ENCODE results near the gene PKP1.

The PKP1 gene

GRCh38 chr1:201354151-201354900 is 71.0 kb downstream of the PKP1 start:
- no peak for DNase-seq

GRCh38 chr1:201354901-201355295 is 71.6 kb downstream of the PKP1 start:
- DNase-seq: no peak

DNA sequence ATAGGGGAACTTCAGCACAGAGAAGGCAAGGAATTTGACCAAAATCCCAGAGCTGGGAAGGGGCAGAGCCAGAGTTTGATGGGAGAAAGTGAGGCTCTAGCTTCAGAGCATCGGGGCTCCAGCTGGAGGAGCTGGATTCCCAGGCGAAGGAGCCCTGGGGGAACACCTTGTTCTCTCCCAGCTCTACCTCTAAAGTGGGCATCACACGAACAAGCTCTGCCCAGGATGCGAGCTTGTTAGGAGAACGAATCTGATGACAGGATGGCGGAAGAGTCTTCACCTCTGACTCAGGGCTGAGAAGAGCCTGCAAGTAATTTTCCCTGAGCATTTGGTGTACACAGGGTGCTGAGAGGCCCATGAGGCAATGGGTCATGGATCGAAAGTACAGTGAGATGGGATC is 72.2 kb downstream of the PKP1 start:
- DNase-seq: no peak

DNA sequence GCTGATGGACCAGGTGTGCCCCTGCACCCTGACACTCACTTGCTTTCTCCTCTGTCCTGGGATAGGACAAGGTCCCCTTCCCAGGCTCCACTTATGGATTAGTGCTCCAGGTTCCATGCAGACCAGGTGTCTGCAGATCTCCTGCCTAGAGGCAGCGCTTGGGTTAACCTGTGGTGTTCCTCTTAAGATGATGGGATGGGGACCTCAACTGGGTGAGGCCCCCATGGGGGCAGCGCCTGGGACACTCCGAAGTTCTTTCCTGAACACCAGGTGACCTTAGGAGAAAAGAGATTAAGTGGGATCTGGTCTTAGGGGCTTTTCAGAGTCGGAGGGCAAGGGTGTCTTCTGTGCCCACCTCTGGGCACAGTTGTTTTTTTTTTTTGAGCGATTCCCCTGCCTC is 72.9 kb downstream of the PKP1 start:
- DNase-seq: no peak

- DNase-seq: no peak
Observed at GRCh38 chr1:201356701-201357100, 73.4 kb downstream of the PKP1 start.

- DNase-seq: no peak
Observed at GRCh38 chr1:201357211-201357610, 73.9 kb downstream of the PKP1 start.

GRCh38 chr1:201357636-201358348 is 74.5 kb downstream of the PKP1 start:
- DNase-seq: no peak

GRCh38 chr1:201358596-201358995 is 75.3 kb downstream of the PKP1 start:
- peak; percentile 45 for DNase-seq

DNA sequence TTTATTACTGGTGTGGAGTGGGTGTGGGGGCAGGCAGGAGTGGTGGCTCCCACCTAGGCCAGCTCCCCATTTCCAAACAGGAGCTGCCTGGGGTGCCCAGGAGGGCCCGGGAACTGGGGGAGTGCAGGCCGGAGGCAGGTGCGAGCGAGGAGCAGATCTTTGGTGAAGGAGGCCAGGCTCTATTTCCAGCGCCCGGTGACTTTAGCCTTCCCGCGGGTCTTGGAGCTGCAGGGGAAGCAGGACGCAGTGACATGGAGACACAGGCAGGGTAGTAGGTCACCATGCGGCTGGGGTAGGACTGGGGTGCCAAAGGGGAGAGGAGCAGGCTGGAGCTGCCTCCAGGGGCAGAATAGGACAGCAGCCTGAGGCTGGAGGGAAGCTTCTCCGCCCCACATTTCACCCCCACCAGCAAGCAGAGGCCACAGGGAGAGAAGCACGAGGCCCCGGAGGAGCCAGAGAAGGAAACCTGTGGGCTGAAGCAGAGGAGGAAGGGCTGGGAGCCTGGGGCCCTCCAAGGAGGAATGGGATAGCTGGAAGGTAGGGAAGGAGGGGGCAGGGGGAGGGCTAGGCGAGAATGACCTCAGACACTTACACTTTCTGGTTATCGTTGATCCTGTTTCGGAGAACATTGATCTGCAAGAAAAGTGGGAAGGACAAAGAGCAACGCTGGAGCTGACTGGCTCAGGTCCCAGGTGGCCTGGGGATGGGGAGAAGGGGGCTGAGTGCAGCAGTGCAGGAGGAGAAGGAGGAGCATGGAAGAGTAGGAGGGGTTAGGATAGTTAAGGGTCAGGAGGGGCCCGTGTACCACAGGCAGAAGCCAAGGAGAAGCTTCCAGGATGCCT is 75.9 kb downstream of the PKP1 start:
- DNase-seq: no peak

DNA sequence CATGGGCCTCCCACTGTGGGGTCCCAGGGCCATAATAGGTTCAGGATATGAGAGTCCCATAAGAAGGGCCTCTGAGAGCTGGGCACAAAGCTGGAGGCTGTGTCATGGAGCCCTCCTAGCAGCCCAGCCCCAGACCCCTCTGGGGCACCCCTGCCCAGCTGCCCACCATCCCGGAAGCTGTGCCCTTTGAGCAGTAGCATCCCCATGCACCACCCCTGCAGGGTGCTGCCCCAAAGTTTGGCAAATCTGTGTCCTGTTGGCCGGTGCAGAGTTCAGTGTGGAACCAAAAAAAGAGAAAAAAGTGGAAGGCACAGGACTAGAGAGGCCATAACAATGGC is 76.5 kb downstream of the PKP1 start:
- no peak for DNase-seq

DNA sequence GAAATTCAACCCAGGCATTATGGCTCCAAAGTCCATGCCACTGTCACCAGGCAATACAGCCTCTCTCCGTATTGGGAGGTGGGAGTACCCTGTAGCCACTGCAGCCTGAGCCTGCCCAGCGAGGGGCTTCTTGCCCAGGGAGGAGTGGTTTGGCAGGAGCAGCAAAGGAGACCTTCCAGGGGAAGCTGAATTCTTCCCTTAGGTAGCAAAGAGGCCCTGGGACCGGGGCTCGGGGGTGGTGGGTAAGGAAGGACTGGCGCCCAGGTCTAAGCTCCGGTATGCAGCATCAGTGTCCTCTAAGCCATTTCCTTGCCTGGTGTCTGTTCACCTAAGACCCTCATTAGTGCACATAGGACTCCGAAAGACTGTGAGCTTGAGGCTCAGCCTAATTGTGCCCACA is 77.2 kb downstream of the PKP1 start:
- no peak for DNase-seq

GRCh38 chr1:201360901-201361651 is 77.8 kb downstream of the PKP1 start:
- DNase-seq: no peak

DNA sequence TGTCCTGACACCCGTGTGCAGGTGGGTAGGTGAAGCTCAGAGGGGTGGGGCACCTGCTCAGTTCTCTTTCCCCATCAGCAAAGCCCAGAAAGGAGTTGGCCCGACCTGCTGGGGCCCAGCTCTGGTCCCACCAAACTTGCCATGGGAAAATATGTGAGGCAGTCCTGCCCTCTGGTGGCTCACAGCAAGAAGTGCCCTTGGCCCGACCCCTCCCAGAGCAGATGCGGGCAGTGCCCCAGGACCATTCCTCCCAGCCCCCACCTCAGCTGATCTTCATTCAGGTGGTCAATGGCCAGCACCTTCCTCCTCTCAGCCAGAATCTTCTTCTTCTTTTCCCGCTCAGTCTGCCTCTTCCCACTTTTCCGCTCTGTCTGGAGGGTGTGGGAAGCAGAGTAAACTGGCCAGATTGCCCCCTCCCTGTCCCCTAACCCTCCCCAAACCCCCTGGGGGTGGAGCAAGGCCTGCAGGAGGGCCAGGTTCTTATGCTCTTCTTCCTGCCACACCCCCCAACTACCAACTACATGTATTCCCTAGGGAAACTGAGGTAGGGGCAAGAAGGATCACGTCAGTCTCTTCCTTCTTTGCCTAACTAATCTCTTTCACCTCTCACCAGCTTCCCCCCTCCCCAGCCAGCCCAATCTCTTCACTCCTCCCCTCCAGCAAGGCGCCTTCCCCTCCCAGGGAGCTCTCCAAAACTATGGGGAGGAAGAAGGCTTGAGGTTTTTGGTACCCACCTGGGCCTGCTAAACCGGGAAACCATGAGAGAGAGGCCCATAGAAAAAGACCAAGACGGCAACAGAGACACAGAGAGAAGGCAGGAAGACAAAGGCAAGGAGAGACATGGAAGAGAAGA is 78.6 kb downstream of the PKP1 start:
- DNase-seq: peak; percentile 44

DNA sequence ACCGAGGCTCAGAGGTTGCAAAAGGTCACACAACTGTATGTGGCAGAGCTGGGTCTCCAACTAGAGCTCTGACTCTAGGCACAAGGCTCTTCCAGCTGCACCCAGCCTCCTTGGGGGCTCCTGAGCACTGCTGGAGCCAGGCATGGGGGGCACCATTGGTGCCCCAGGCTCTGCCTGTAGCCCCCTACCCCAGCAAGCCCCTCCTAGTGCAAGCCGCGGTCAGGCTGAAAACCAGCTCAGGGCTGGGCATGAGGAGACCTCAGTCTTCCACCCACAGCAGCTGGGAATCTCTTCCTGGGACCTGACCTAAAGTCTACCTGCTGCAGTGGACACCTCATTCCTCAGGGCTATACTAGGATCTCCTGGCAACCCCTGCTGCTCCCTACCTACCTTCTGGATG is 79.6 kb downstream of the PKP1 start:
- DNase-seq: no peak

- DNase-seq: no peak
Observed at GRCh38 chr1:201363467-201363866, 80.2 kb downstream of the PKP1 start.

- no peak for DNase-seq
Observed at GRCh38 chr1:201364808-201365105, 81.5 kb downstream of the PKP1 start.

DNA sequence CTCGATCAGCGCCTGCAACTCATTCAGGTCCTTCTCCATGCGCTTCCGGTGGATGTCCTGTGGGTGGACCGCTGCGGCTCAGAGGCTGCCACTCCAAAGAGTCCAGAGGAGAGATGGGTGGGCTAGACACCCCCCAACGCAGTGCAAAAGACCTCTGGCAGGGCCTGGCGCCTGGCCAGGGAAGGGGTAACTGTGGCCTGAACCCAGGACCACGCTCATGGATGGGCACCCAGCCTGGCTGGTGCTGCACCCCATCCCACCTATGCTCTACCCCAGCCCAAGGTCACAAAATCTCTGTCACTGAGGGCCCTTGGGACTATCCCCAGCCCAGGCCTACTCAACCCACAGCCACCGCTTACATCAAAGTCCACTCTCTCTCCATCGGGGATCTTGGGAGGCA is 81.9 kb downstream of the PKP1 start:
- DNase-seq: no peak

GRCh38 chr1:201366696-201367095 is 83.4 kb downstream of the PKP1 start:
- DNase-seq: no peak

- no peak for DNase-seq
Observed at GRCh38 chr1:201369209-201369608, 85.9 kb downstream of the PKP1 start.

DNA sequence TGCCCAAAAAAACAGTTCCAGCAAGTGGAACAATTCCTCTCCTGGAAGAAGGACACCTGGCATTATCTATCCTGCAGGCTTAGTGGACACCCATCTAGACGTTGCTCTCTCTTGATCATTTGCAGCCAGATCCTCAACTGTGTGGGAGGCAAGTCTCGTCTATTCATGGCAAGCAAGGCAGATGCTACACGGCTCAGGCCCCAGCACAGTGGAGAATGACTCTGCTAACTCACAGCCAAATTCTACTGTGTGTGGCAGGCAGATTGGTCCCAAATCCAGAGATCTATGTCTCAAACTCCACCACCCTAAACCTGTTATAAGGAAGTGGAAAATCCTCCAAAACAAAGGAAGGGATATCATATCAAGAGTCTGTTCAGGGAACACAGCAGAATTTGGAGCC is 87.2 kb downstream of the PKP1 start:
- no peak for DNase-seq

DNA sequence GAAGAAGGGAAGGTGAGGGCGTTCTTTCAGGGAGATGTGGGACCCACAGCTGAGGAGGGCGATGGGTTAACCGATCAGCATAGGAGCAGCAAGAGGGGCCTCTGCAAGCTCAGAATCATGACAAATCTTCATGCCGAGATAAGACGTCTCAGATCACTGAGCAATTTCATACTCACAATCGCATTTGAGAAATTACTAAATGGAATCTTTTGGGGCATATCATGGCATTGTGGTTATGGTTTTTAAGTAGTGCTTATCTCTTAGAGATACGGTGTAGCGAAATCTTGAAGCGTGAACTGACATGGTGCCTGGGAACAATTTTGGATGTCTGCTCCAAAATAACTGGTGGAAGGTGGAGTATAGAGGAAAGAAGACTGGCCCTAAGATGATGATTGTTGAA is 88.0 kb downstream of the PKP1 start:
- DNase-seq: no peak

GRCh38 chr1:201371792-201372191 is 88.5 kb downstream of the PKP1 start:
- no peak for DNase-seq
